AG08396 (cell line): ENCODE data around the gene OLIG2.

Experiments used
- DNase-seq: peaks from one replicate; pipeline ENCODE4 v3.0.0; 2012; ENCODE audit warnings: low spot score, mixed read lengths

OLIG2 gene

GRCh38 chr21:33033094-33033951 is 7.6 kb downstream of the OLIG2 start:
- no peak for DNase-seq

GRCh38 chr21:33033961-33034413 is 8.3 kb downstream of the OLIG2 start:
- no peak for DNase-seq

GRCh38 chr21:33035147-33035546 is 9.4 kb downstream of the OLIG2 start:
- DNase-seq, result no peak

- peak; percentile 66 for DNase-seq
These were observed 10.9 kb downstream of the OLIG2 start for GRCh38 chr21:33036430-33037162.

GRCh38 chr21:33037501-33037900 is 11.8 kb downstream of the OLIG2 start:
- DNase-seq, result no peak

GRCh38 chr21:33039536-33039935 is 13.8 kb downstream of the OLIG2 start:
- no peak for DNase-seq

- DNase-seq, result no peak
These were observed 14.5 kb downstream of the OLIG2 start for GRCh38 chr21:33040215-33040614.

- DNase-seq, result no peak
These were observed 16.2 kb downstream of the OLIG2 start for GRCh38 chr21:33041981-33042380.

- peak; percentile 66 for DNase-seq
These were observed 17.1 kb downstream of the OLIG2 start for GRCh38 chr21:33042812-33043211.

- DNase-seq, result no peak
These were observed 20.7 kb downstream of the OLIG2 start for GRCh38 chr21:33046455-33046854.

GRCh38 chr21:33047231-33047630 is 21.5 kb downstream of the OLIG2 start:
- peak; percentile 58 for DNase-seq

- DNase-seq, result no peak
These were observed 26.2 kb downstream of the OLIG2 start for GRCh38 chr21:33051925-33052324.

- no peak for DNase-seq
These were observed 28.2 kb downstream of the OLIG2 start for GRCh38 chr21:33053951-33054350.

GRCh38 chr21:33055991-33056390 is 30.3 kb downstream of the OLIG2 start:
- no peak for DNase-seq

- DNase-seq, result no peak
These were observed 31.7 kb downstream of the OLIG2 start for GRCh38 chr21:33057385-33057940.

- DNase-seq, result no peak
These were observed 32.8 kb downstream of the OLIG2 start for GRCh38 chr21:33058527-33058926.

- DNase-seq, result no peak
These were observed 33.2 kb downstream of the OLIG2 start for GRCh38 chr21:33058957-33059356.

GRCh38 chr21:33059380-33059841 is 33.7 kb downstream of the OLIG2 start:
- no peak for DNase-seq

GRCh38 chr21:33061233-33061632 is 35.5 kb downstream of the OLIG2 start:
- DNase-seq, result no peak

GRCh38 chr21:33063375-33063883 is 37.7 kb downstream of the OLIG2 start:
- no peak for DNase-seq

GRCh38 chr21:33063907-33064622 is 38.3 kb downstream of the OLIG2 start:
- DNase-seq, result no peak
